Kidney (tissue), 14 donors: ENCODE measurements around the gene FAAP20. TPM values are rescaled to one million over a fixed set of nuclear protein-coding genes. Genes with fewer than 3 reads are reported as not detected.
"Not testable (repeated sequence)": the region's sequence is repeated elsewhere in the genome, so short reads cannot be mapped to it uniquely, and the experiment has no call there.

ENCODE experiments used
- DNase-seq, 5 donors: peaks; one replicate each; pipeline ENCODE4 v3.0.0-alpha.2; 2013 to 2020
- FAIRE-seq: peaks from 2 replicates; lab custom pipeline; 2012; peaks lifted over from hg19 to GRCh38; lab: Jason Lieb, UNC
- H3K27ac ChIP-seq, 2 donors: one replicate each; pipeline ENCODE4 v1.7.0; 2013; ENCODE audit warnings: low read depth in 2 of 2, low read length in 2 of 2, inconsistent platforms in 1 of 2
- H3K27me3 ChIP-seq: one replicate; pipeline ENCODE4 v1.7.1; 2013; ENCODE audit warnings: low read length, inconsistent platforms; ENCODE audit not compliant: control insufficient read depth, insufficient read depth
- H3K36me3 ChIP-seq, 3 donors: one replicate each; pipeline versions ENCODE4 v1.7.0 to v1.7.1; 2013; ENCODE audit warnings: low read length in 3 of 3, control low read depth in 1 of 3, inconsistent platforms in 1 of 3; ENCODE audit not compliant: insufficient read depth in 3 of 3, control insufficient read depth in 2 of 3
- H3K4me1 ChIP-seq, 3 donors: one replicate each; pipeline versions ENCODE4 v1.7.0 to v1.7.1; 2013; ENCODE audit warnings: low read length in 3 of 3, inconsistent platforms in 1 of 3, low read depth in 1 of 3; ENCODE audit not compliant: control insufficient read depth in 2 of 3, insufficient read depth in 2 of 3
- H3K4me3 ChIP-seq, 3 donors: one replicate each; pipeline versions ENCODE4 v1.7.0 to v1.8.1; 2013; ENCODE audit warnings: low read length in 3 of 3, control low read depth in 1 of 3, inconsistent platforms in 1 of 3
- H3K9ac ChIP-seq, 3 donors: one replicate each; pipeline versions ENCODE4 v1.7.0 to v1.7.1; 2013; ENCODE audit warnings: low read length in 3 of 3, control low read depth in 1 of 3, inconsistent platforms in 1 of 3
- H3K9me3 ChIP-seq, 3 donors: one replicate each; pipeline versions ENCODE4 v1.7.0 to v1.7.1; 2013; ENCODE audit warnings: low read length in 3 of 3, control low read depth in 1 of 3, inconsistent platforms in 1 of 3; ENCODE audit not compliant: control insufficient read depth in 2 of 3, insufficient read depth in 1 of 3
- CTCF ChIP-seq: IDR thresholded peaks from 3 replicates; pipeline ENCODE4 v1.5.1; 2012; ENCODE audit warnings: mild to moderate bottlenecking, moderate library complexity, borderline replicate concordance; ENCODE audit not compliant: insufficient read depth; ENCODE audit errors: extremely low read depth
- intact Hi-C: fragments of 100-400 bp; cut with DNase I; formaldehyde crosslinking; loops from one replicate; pipeline ENCODE4 v1.11.1; 2022
- polyA plus RNA-seq: library from polyadenylated mRNA; stranded (reverse); fragments of 350-450 nt; fragmentation: Illumina TruSeq; extraction: RNeasy Lipid Tissue Mini Kit (QIAGEN cat#74804); gene quantifications from one replicate; pipeline ENCODE4 v1.2.3, GENCODE V29; 2014; ENCODE audit warnings: low read depth, low replicate concordance; ENCODE audit not compliant: insufficient read depth
- total RNA-seq: library from RNA; stranded (reverse); fragmentation: NEBNext Ultra II Directional; extraction: Animal tissue kit (Norgen Biotek cat#: 25700); gene quantifications from one replicate; pipeline ENCODE4 v1.2.1, GENCODE V29; 2021
- donor health status: control.
- donor health status: control.
- donor health status: control.
- donor health status: control.
- donor health status: control.
- donor health status: DM: yes; HTN: yes; CAD: no.
- donor health status: Normal renal cell carcinoma (clear cell type).

FAAP20 gene
- total and polyA plus RNA-seq, 2 donors from 2014 or later = 69.0 to 109 TPM

- Histone ChIP-seq H3K27ac (no peak overlapping the region), H3K27me3 (no peaks in the 10 kb centered on the region), H3K4me1 (no peaks in the 10 kb centered on the region), H3K9ac (no peak overlapping the region), H3K36me3 (peaks cover 10 to 20% (median 10%) of the 10 kb centered on the region in 3 donors), H3K9me3 (peaks cover 0 to 3% (median 0%) of the 10 kb centered on the region in 3 donors), H3K4me3 (no peak overlapping the region)
- no peak for FAIRE-seq
- intact Hi-C loops = no loop called here
- no peak for TF ChIP-seq CTCF
- no peak for DNase-seq
These were observed 42.7 kb downstream of the FAAP20 start for GRCh38 chr1:2151911-2152310.

- Histone ChIP-seq H3K9me3 (peaks cover 0 to 3% (median 0%) of the 10 kb centered on the region in 3 donors), H3K9ac (no peak overlapping the region), H3K27me3 (no peaks in the 10 kb centered on the region), H3K27ac (no peak overlapping the region), H3K4me1 (no peaks in the 10 kb centered on the region), H3K36me3 (peaks cover 10 to 17% (median 11%) of the 10 kb centered on the region in 3 donors), H3K4me3 (no peak overlapping the region)
- FAIRE-seq (no peak), DNase-seq (no peak)
- intact Hi-C loops = no loop called here
- no peak for TF ChIP-seq CTCF
These were observed 43.3 kb downstream of the FAAP20 start for GRCh38 chr1:2151252-2151651.

- Histone ChIP-seq H3K27me3 (no peaks in the 10 kb centered on the region), H3K9ac (no peak overlapping the region), H3K4me3 (no peak overlapping the region), H3K9me3 (peaks cover 0 to 3% (median 0%) of the 10 kb centered on the region in 3 donors), H3K36me3 (peaks cover 10 to 15% (median 13%) of the 10 kb centered on the region in 3 donors), H3K27ac (no peak overlapping the region), H3K4me1 (no peaks in the 10 kb centered on the region)
- no peak for DNase-seq
- TF ChIP-seq CTCF = no peak
- no peak for FAIRE-seq
- intact Hi-C loops = no loop called here
These were observed 43.8 kb downstream of the FAAP20 start for GRCh38 chr1:2150801-2151200.

GRCh38 chr1:2148691-2149090 is 45.9 kb downstream of the FAAP20 start:
- H3K4me1 ChIP-seq = no peaks in the 10 kb centered on the region
- intact Hi-C loops = no loop called here
- no peak overlapping the region for H3K4me3 ChIP-seq
- H3K27ac ChIP-seq = peak overlapping the region in 1 of 2 donors; percentile 1
- peaks cover 6 to 16% (median 13%) of the 10 kb centered on the region in 3 donors for H3K36me3 ChIP-seq
- FAIRE-seq = no peak
- no peaks in the 10 kb centered on the region for H3K27me3 ChIP-seq
- H3K9ac ChIP-seq = no peak overlapping the region
- peak in 1 of 5 donors; percentile 36 for DNase-seq
- TF ChIP-seq CTCF = no peak
- H3K9me3 ChIP-seq = no peaks in the 10 kb centered on the region

- H3K4me1 ChIP-seq, H3K9me3 ChIP-seq, FAIRE-seq, intact Hi-C loops, DNase-seq, H3K9ac ChIP-seq, H3K4me3 ChIP-seq, H3K27me3 ChIP-seq, H3K27ac ChIP-seq: not testable (repeated sequence)
- peaks cover 6 to 16% (median 13%) of the 10 kb centered on the region in 3 donors for H3K36me3 ChIP-seq
These were observed 46.7 kb downstream of the FAAP20 start for GRCh38 chr1:2147869-2148268.
